Stomach (tissue), 9 donors: ENCODE results near the gene DPYSL5. TPM values are rescaled to one million over a fixed set of nuclear protein-coding genes. Genes with fewer than 3 reads are reported as not detected.

Experiments
- DNase-seq, 2 donors: peaks; one replicate each; pipeline versions ENCODE4 v3.0.0 to v3.0.0-alpha.2; 2013 to 2019
- H3K27ac ChIP-seq, 5 donors: fragments of 200-600 bp in 4 of 5; sonication (generic) in 4 of 5; one replicate each; pipeline ENCODE4 v1.5.1; 2013 to 2019; ENCODE audit warnings: mild to moderate bottlenecking in 1 of 5, moderate library complexity in 1 of 5
- H3K27me3 ChIP-seq, 3 donors: fragments of 200-600 bp; sonication (generic); one replicate each; pipeline ENCODE4 v1.5.1; 2017 to 2019; ENCODE audit warnings: mixed run types in 1 of 3
- H3K36me3 ChIP-seq, 4 donors: fragments of 200-600 bp; sonication (generic); 1 replicate in 3 of 4; 2 replicates in 1 of 4; pipeline ENCODE4 v1.5.1; 2016 to 2019
- H3K4me1 ChIP-seq, 4 donors: fragments of 200-600 bp; sonication (generic); one replicate each; pipeline ENCODE4 v1.5.1; 2016 to 2019
- H3K4me3 ChIP-seq, 4 donors: fragments of 200-600 bp; sonication (generic) in 3 of 4; one replicate each; pipeline ENCODE4 v1.5.1; 2016 to 2019; ENCODE audit warnings: mild to moderate bottlenecking in 1 of 4
- H3K9me3 ChIP-seq, 4 donors: fragments of 200-600 bp; sonication (generic); one replicate each; pipeline ENCODE4 v1.5.1; 2016 to 2019
- CTCF ChIP-seq, 7 experiments: fragments of 450-650 bp in 4 of 7; fragments of 200-600 bp in 3 of 7; sonication (generic) in 3 of 7; IDR thresholded peaks; one replicate each; pipeline ENCODE4 v1.5.1; 2016 to 2019; ENCODE audit warnings: antibody characterized with exemption in 7 of 7, control low read depth in 2 of 7, mild to moderate bottlenecking in 1 of 7
- EP300 ChIP-seq: sonication (generic); formaldehyde crosslinking; IDR thresholded peaks from one replicate; pipeline ENCODE4 v1.6.1; 2017; ENCODE audit warnings: antibody characterized with exemption
- POLR2A ChIP-seq, 4 donors: fragments of 450-650 bp; IDR thresholded peaks; one replicate each; pipeline ENCODE4 v1.6.1; 2016; ENCODE audit warnings: antibody characterized with exemption in 4 of 4, control low read depth in 2 of 4, mild to moderate bottlenecking in 1 of 4, moderate library complexity in 1 of 4
- POLR2AphosphoS5 ChIP-seq, 3 donors: sonication (generic); formaldehyde crosslinking; IDR thresholded peaks; one replicate each; pipeline ENCODE4 v1.6.1; 2016; ENCODE audit warnings: antibody characterized with exemption in 3 of 3
- WGBS, 5 donors: extraction: QIAGEN DNeasy Blood & Tissue Kit in 3 of 5; methylation state at CpG; one replicate each; pipeline versions ENCODE4 v1.1.5 to v1.1.7; 2013 to 2018; 5-methylcytosine and 5-hydroxymethylcytosine counted together
- intact Hi-C: fragments of 100-400 bp; cut with DNase I; formaldehyde crosslinking; loops from one replicate; pipeline ENCODE4 v1.15.1; 2023; ENCODE audit warnings: low total_unique reads
- polyA plus RNA-seq, 3 donors: library from polyadenylated mRNA; stranded (reverse); fragments of 200-250 nt; gene quantifications; one replicate each; pipeline ENCODE4 v1.2.3, GENCODE V29; 2013
- total RNA-seq, 5 donors: library from RNA; depleted of rRNA; stranded (reverse); fragments of >200 nt; gene quantifications; one replicate each; pipeline versions ENCODE4 v1.1.0 to v1.2.3, GENCODE V29; 2014 to 2016
- donor health status: healthy with polysubstance abuse.
- donor health status: Bipolar disorder and iron deficiency.
- donor health status: healthy.

The DPYSL5 gene
- total and polyA plus RNA-seq, 8 donors: 0.06 to 0.55 TPM; not detected in 6

- Histone ChIP-seq H3K27ac (no peak overlapping the region), H3K4me1 (no peaks in the 10 kb centered on the region), H3K27me3 (no peaks in the 10 kb centered on the region), H3K36me3 (no peaks in the 10 kb centered on the region), H3K4me3 (no peak overlapping the region), H3K9me3 (peaks cover 0 to 13% (median 11%) of the 10 kb centered on the region in 4 donors)
- DNase-seq: no peak
- WGBS, 5 donors: 58 to 82% (median 75%) methylated on average over 3 of the region's 3 CpGs
- TF ChIP-seq EP300 (no peak), CTCF (IDR thresholded peaks at IDR 0.05) (no peak), POLR2AphosphoS5 (IDR thresholded peaks at IDR 0.05) (no peak), POLR2A (IDR thresholded peaks at IDR 0.05) (no peak)
- intact Hi-C loops: no loop called here
Measured at GRCh38 chr2:26892133-26892532, 44.2 kb downstream of the DPYSL5 start.

GRCh38 chr2:26892922-26893524 lies 45.1 kb downstream of the DPYSL5 start:
- Histone ChIP-seq H3K27ac (no peak overlapping the region), H3K4me1 (no peaks in the 10 kb centered on the region), H3K27me3 (no peaks in the 10 kb centered on the region), H3K9me3 (peaks cover 0 to 13% (median 11%) of the 10 kb centered on the region in 4 donors), H3K4me3 (no peak overlapping the region), H3K36me3 (no peaks in the 10 kb centered on the region)
- intact Hi-C loops: no loop called here
- TF ChIP-seq POLR2A (IDR thresholded peaks at IDR 0.05) (no peak), CTCF (IDR thresholded peaks at IDR 0.05) (no peak), POLR2AphosphoS5 (IDR thresholded peaks at IDR 0.05) (no peak), EP300 (no peak)
- WGBS, 5 donors: 78 to 87% (median 84%) methylated on average over 3 of the region's 3 CpGs
- no peak for DNase-seq

GRCh38 chr2:26894136-26894535 lies 46.2 kb downstream of the DPYSL5 start:
- Histone ChIP-seq H3K4me3 (no peak overlapping the region), H3K4me1 (no peaks in the 10 kb centered on the region), H3K9me3 (peaks cover 0 to 13% (median 11%) of the 10 kb centered on the region in 4 donors), H3K27ac (no peak overlapping the region), H3K36me3 (no peaks in the 10 kb centered on the region), H3K27me3 (no peaks in the 10 kb centered on the region)
- WGBS, 5 donors: 72 to 82% (median 78%) methylated on average over 2 of the region's 2 CpGs
- TF ChIP-seq POLR2AphosphoS5 (IDR thresholded peaks at IDR 0.05): no peak
- no peak for TF ChIP-seq EP300
- no peak for TF ChIP-seq POLR2A (IDR thresholded peaks at IDR 0.05)
- no peak for TF ChIP-seq CTCF (IDR thresholded peaks at IDR 0.05)
- DNase-seq: no peak
- intact Hi-C loops: no loop called here

GRCh38 chr2:26897807-26898479 lies 50.0 kb downstream of the DPYSL5 start:
- Histone ChIP-seq H3K27ac (no peak overlapping the region), H3K4me1 (peaks cover 0 to 4% (median 0%) of the 10 kb centered on the region in 4 donors), H3K27me3 (no peaks in the 10 kb centered on the region), H3K9me3 (peaks cover 0 to 13% (median 11%) of the 10 kb centered on the region in 4 donors), H3K36me3 (no peaks in the 10 kb centered on the region), H3K4me3 (no peak overlapping the region)
- TF ChIP-seq POLR2AphosphoS5 (IDR thresholded peaks at IDR 0.05) (no peak), EP300 (no peak), POLR2A (IDR thresholded peaks at IDR 0.05) (no peak), CTCF (IDR thresholded peaks at IDR 0.05) (no peak)
- intact Hi-C loops: no loop called here
- 71 to 78% (median 74%) methylated on average over 3 of the region's 3 CpGs for WGBS, 5 donors
- DNase-seq: no peak
